GM23248 (cell line): ENCODE data around the gene MAML3.

ENCODE experiments used
- EZH2 ChIP-seq: fragments of 200-600 bp; sonication (generic); IDR thresholded peaks from 2 replicates; pipeline ENCODE4 v1.6.1; 2018; ENCODE audit warnings: antibody characterized with exemption, mild to moderate bottlenecking; ENCODE audit not compliant: insufficient read depth, poor library complexity, severe bottlenecking
- EZH2phosphoT487 ChIP-seq: fragments of 200-600 bp; sonication (generic); IDR thresholded peaks from 2 replicates; pipeline ENCODE4 v1.6.1; 2018; ENCODE audit warnings: antibody characterized with exemption, moderate library complexity, mild to moderate bottlenecking, low read depth; ENCODE audit not compliant: insufficient read depth

DNA sequence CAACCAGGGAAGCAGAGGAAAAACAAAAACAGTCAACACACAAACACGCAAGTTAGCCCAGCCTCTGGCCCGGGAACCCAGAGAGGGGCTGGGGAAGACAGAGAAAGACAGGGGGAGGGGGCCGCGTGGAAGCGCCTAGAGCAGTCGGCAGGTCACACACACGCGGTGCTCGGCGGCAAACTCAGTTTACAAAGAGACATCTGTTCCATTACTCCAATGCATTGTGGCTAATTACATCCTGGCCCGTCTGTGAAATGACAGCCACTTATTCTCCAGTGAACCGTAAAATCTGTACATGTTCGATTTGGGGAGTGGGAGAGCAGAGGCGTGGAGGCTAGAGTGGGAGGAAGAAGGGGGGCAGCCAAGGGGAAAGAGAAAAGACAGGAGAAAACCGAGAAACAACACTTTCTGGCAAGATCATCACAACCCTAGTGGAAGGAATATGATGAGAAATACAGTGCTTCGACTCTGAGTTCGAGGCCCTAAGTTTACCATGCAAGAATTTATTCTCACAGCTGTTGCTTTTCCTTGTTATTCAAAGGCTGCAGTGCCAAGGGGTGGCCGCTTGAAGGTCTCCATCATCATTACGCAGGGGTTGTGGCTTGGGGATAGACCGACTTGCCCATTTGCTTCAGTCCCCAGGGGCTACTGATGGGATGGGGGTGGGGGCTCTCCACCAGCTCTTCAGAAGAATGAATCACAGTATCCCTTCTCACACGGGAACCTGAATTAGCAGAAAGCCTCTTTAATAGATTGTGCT lies 320.7 kb downstream of the MAML3 start:
- TF ChIP-seq EZH2 (no peak), EZH2phosphoT487 (no peak)
